Measurements from ENCODE around the gene MEIOSIN.

Gene MEIOSIN

GRCh38 chr19:45770192-45771101 lies 37.2 kb downstream of the MEIOSIN start:
- FAIRE-seq: no peak
- TF ChIP-seq, protein P1, sequence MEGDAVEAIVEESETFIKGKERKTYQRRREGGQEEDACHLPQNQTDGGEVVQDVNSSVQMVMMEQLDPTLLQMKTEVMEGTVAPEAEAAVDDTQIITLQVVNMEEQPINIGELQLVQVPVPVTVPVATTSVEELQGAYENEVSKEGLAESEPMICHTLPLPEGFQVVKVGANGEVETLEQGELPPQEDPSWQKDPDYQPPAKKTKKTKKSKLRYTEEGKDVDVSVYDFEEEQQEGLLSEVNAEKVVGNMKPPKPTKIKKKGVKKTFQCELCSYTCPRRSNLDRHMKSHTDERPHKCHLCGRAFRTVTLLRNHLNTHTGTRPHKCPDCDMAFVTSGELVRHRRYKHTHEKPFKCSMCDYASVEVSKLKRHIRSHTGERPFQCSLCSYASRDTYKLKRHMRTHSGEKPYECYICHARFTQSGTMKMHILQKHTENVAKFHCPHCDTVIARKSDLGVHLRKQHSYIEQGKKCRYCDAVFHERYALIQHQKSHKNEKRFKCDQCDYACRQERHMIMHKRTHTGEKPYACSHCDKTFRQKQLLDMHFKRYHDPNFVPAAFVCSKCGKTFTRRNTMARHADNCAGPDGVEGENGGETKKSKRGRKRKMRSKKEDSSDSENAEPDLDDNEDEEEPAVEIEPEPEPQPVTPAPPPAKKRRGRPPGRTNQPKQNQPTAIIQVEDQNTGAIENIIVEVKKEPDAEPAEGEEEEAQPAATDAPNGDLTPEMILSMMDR (IDR thresholded peaks at IDR 0.05; ENCODE audit: insufficient read depth, missing control alignments): peak; percentile 65

GRCh38 chr19:45771311-45771933 lies 38.2 kb downstream of the MEIOSIN start:
- no peak for FAIRE-seq
- no peak for DNase-seq (ENCODE audit: insufficient read length, low spot score)
- TF ChIP-seq, protein P1 (IDR thresholded peaks at IDR 0.05; ENCODE audit: insufficient read depth, missing control alignments): no peak

More at GRCh38 chr19:45770192-45771101, 37.2 kb downstream of the MEIOSIN start:
- peak; percentile 98 for DNase-seq (ENCODE audit: insufficient read length, low spot score)

DNA sequence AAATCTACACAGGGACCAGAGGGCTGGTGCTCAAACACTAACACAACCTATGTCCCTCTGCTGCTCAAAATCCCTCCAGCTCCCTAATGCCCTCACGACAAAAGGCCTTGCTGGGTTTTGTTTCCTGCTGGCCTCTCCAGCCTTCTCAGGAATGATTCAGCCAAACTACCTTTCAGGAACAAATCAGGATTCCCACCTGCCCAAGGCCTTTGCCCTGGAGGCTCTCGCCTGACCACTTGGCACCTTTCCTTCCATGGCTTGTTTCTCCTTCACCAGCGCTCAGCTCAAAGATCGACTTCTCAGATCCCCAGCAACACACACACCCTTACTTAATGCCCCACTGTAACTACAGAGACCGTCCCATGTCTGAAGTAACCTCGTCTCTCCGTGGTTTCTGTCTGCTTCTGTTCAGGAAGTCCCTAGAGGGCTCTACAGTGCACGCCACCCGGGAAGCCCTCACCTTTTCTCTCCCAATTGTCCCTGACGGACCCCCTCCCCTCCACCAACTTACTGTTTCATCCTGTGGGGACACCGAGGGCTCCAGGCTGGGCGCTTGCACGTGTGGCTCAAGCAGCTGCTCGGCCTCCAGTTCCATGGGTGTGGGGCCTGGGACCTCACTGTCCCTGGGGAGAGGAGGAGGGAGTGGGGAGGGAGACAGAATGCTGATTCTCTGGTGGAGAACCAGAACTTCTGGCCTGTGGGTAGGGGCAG lies 39.0 kb downstream of the MEIOSIN start:
- no peak for DNase-seq (ENCODE audit: insufficient read length, low spot score)
- FAIRE-seq: no peak
- TF ChIP-seq, protein P1 (IDR thresholded peaks at IDR 0.05; ENCODE audit: insufficient read depth, missing control alignments): no peak

- FAIRE-seq: no peak
- no peak for DNase-seq (ENCODE audit: insufficient read length, low spot score)
- TF ChIP-seq, protein P1 (IDR thresholded peaks at IDR 0.05; ENCODE audit: insufficient read depth, missing control alignments): no peak
Observed at GRCh38 chr19:45772912-45773311, 39.7 kb downstream of the MEIOSIN start.

- no peak for DNase-seq (ENCODE audit: insufficient read length, low spot score)
- TF ChIP-seq, protein P1 (IDR thresholded peaks at IDR 0.05; ENCODE audit: insufficient read depth, missing control alignments): no peak
- FAIRE-seq: no peak
Observed at GRCh38 chr19:45773384-45773783, 40.1 kb downstream of the MEIOSIN start.

DNA sequence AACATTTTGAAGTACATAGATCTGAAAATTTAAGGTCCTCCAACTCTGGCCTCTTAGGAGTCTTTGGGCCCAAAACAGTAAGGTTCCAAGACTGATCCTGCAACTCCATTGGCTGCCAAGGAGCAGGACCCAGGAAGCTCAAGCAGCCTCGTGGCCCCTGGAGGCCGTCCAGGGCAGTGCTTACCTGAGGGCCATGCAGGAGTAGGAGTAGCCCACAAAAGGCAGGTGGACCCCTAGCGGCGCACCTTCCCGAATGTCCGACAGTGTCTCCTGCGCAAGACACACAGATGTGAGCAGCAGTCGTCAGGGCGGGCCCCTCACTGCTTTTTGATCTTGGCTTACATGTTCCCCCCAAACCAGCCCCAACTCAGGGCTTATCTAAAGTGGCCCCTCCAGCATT lies 41.5 kb downstream of the MEIOSIN start:
- TF ChIP-seq, protein P1 (IDR thresholded peaks at IDR 0.05; ENCODE audit: insufficient read depth, missing control alignments): no peak
- FAIRE-seq: no peak
- DNase-seq (ENCODE audit: insufficient read length, low spot score): no peak

All from D721Med (cell line).